ENCODE results near the gene SMAD6.
A peak's percentile ranks its signal among the peaks of the same experiment; 100 is the strongest.

Gene SMAD6

DNA sequence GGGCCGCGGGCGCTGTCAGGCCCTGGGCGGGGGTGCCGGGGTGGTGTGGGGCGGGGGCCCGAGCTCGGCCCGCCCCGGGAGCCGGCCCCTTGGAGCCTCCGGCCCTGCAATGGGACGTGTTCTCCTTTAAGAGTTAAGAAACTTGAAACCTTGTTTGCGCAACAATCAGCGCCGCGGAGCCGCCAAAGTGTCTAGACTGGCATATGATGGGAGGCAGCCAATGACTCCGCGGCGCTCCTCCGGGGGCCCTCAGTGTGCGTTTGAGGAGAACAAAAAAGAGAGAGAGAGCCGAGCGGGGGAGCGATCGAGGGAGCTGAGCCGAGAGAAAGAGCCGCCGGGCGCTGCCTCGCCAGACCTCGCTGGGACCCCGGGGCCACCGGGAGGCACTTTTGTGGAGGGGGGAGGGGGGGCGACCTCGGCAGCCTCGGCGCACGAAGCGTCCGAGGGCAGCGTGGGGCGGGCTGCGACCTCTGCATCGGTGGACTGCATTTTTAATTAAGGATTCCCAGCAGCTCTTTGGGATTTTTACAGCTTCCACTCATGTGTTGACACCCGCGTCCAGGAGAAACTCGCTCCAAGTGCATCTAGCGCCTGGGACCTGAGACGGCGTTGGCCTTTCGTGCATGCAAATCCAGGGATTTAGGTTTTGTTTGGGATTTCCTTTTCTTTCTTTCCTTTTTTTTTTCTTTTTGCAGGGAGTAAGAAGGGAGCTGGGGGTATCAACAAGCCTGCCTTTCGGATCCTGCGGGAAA lies at the start of gene SMAD6:
TSS of gene SMAD6 (plus strand) at position 202 of the 752 bp plus-strand sequence. CDS start 1,023 bp downstream, outside the sequence.
- H3K27ac Mint-ChIP-seq: peak within 1 kb of the TSS; percentile 99
- H3K4me1 Mint-ChIP-seq: peaks cover 49% of the 10 kb centered on the region
- TF ChIP-seq, protein P1, sequence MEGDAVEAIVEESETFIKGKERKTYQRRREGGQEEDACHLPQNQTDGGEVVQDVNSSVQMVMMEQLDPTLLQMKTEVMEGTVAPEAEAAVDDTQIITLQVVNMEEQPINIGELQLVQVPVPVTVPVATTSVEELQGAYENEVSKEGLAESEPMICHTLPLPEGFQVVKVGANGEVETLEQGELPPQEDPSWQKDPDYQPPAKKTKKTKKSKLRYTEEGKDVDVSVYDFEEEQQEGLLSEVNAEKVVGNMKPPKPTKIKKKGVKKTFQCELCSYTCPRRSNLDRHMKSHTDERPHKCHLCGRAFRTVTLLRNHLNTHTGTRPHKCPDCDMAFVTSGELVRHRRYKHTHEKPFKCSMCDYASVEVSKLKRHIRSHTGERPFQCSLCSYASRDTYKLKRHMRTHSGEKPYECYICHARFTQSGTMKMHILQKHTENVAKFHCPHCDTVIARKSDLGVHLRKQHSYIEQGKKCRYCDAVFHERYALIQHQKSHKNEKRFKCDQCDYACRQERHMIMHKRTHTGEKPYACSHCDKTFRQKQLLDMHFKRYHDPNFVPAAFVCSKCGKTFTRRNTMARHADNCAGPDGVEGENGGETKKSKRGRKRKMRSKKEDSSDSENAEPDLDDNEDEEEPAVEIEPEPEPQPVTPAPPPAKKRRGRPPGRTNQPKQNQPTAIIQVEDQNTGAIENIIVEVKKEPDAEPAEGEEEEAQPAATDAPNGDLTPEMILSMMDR (IDR thresholded peaks at IDR 0.05): no peak
- peaks cover 2% of the 10 kb centered on the region for H3K27me3 Mint-ChIP-seq (ENCODE audit: low read depth, poor library complexity)
- peaks cover 6% of the 10 kb centered on the region for H3K36me3 Mint-ChIP-seq (ENCODE audit: low read depth)
- DNase-seq: peak; percentile 91
- H3K4me3 Mint-ChIP-seq: peak within 1 kb of the TSS; percentile 95
- no peaks in the 10 kb centered on the region for H3K9me3 Mint-ChIP-seq

DNA sequence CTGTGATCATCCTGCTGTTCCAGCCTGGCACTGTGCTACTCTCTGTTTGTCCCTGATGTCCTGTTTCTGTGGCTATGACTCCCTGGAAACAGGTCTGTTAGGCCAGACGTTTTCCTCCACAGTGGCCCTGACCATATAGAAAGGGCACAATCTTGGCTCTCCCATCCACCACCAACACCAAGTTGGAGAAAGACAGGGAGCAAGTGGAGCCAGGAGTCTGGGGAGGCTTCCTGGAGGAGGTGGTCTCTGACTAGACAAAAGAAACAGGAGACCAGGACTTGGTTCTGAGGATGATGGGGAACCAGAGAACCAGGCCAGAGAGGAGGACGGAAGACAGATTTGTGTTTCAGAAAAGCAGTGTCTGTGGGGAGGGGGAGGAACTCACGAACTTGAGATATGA lies 49.2 kb upstream of the SMAD6 start:
- DNase-seq: no peak
- TF ChIP-seq, protein P1 (IDR thresholded peaks at IDR 0.05): no peak
- H3K4me3 Mint-ChIP-seq: no peak overlapping the region
- peaks cover 10% of the 10 kb centered on the region for H3K27me3 Mint-ChIP-seq (ENCODE audit: low read depth, poor library complexity)
- no peak overlapping the region for H3K27ac Mint-ChIP-seq
- H3K36me3 Mint-ChIP-seq (ENCODE audit: low read depth): no peaks in the 10 kb centered on the region
- peaks cover 79% of the 10 kb centered on the region for H3K4me1 Mint-ChIP-seq
- H3K9me3 Mint-ChIP-seq: no peaks in the 10 kb centered on the region

DNA sequence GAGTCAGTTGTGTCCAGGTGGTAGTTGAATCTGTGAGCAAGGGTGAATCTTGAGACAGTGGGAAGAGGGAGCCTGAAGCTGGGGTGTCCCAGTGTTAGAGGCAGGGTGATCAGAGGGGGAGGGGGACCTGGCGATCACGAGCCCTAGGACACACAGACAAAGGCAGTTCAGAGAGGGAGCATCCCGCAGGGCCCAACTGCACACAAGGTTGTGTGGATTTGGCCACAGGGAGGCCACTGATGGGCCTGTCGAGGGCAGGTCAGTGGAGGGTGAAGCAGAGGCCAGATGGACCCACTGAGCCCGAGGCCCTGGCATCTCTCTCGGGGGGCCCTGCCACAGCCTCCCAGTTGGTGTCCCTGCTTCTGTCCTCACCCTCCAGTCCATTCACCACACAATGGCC lies 48.6 kb upstream of the SMAD6 start:
- Mint-ChIP-seq H3K27me3 (ENCODE audit: low read depth, poor library complexity) (peaks cover 5% of the 10 kb centered on the region), H3K27ac (peak overlapping the region; percentile 7), H3K4me3 (no peak overlapping the region), H3K4me1 (peaks cover 74% of the 10 kb centered on the region), H3K9me3 (no peaks in the 10 kb centered on the region), H3K36me3 (ENCODE audit: low read depth) (no peaks in the 10 kb centered on the region)
- no peak for DNase-seq
- TF ChIP-seq, protein P1 (IDR thresholded peaks at IDR 0.05): no peak

DNA sequence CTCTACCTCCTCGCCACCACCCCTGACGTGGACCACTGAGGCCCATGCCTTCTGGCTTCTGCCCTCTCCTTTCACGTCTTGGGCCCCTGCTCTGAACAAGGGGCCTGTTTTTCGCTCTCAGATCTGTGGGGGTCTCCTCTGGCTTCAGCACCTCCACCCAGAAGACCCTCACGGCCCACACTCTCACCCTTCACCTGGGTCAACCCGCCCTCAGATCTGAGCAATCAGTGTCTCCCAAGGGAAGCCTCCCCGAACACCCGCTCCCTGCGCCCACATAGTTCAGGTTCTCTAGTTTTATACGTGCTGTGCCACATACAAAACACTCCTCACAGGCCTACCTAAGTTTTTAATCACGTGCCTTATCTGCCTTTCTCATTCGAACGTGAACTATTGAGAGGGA lies 48.2 kb upstream of the SMAD6 start:
- H3K4me1 Mint-ChIP-seq: peaks cover 72% of the 10 kb centered on the region
- no peak for DNase-seq
- TF ChIP-seq, protein P1 (IDR thresholded peaks at IDR 0.05): no peak
- no peaks in the 10 kb centered on the region for H3K36me3 Mint-ChIP-seq (ENCODE audit: low read depth)
- H3K4me3 Mint-ChIP-seq: no peak overlapping the region
- peaks cover 3% of the 10 kb centered on the region for H3K27me3 Mint-ChIP-seq (ENCODE audit: low read depth, poor library complexity)
- no peaks in the 10 kb centered on the region for H3K9me3 Mint-ChIP-seq
- peak overlapping the region; percentile 24 for H3K27ac Mint-ChIP-seq

DNA sequence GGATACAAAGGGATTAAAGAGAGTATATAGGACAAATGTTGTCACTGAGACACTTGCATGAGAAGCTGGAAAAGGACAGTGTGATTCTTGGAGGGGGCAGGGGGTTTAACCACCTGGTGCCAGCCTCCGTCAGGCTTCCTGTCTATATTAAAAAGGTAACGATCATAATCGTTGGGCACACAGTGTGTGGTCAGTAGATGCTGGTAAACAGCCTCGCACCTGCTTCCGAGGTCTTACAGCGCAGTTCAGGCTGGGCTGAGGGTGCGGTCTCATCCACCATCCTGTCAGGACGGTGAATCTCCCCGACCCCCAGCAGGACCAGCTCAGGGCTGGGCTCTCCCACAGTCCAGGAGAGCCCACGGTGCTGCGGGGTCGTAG lies 47.7 kb upstream of the SMAD6 start:
- Mint-ChIP-seq H3K4me3 (no peak overlapping the region), H3K9me3 (no peaks in the 10 kb centered on the region)
- DNase-seq: no peak

More for the DNA sequence above, 47.7 kb upstream of the SMAD6 start:
- TF ChIP-seq, protein P1 (IDR thresholded peaks at IDR 0.05): no peak
- H3K4me1 Mint-ChIP-seq: peaks cover 68% of the 10 kb centered on the region
- no peaks in the 10 kb centered on the region for H3K36me3 Mint-ChIP-seq (ENCODE audit: low read depth)
- H3K27ac Mint-ChIP-seq: no peak overlapping the region
- peaks cover 3% of the 10 kb centered on the region for H3K27me3 Mint-ChIP-seq (ENCODE audit: low read depth, poor library complexity)
